ENCODE data around the gene DGCR2.

DNA sequence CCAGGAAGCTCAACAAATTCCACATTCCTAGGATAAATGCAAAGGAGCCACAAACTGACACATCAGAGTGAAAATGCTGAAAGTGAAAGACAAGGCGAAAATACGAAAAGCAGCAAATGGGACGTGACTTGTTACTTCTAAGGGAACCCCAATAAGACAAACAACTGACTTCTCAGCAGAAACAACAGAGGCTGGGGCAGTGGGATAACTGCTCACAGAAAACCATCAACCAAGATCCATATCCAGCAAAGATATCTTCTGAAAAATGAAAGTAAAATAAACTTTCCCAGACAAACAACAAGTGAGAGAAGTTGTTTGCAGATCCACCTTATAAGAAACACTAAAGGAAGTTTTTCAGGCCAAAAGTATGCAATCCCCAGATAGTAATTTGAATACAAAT, 72.1 kb downstream of the DGCR2 start:
- TF ChIP-seq POLR2A (IDR thresholded peaks at IDR 0.05; ENCODE audit: low read length) (no peak), GATA1 (IDR thresholded peaks at IDR 0.05; ENCODE audit: low read depth, low read length) (no peak)

Data from erythroblast (primary cell).